Neural cell (in vitro differentiated cells): Measurements from ENCODE around the gene F13B. TPM values are rescaled to one million over a fixed set of nuclear protein-coding genes. Genes with fewer than 3 reads are reported as not detected.

Experiments
- H2AFZ ChIP-seq: fragments of 200-600, 300-800 bp; sonication (generic), shearing (Covaris generic); 2 replicates; pipeline ENCODE4 v1.6.0; 2014; ENCODE audit warnings: low read depth, mild to moderate bottlenecking, antibody characterized with exemption, low read length, moderate library complexity
- H3F3A ChIP-seq: fragments of 200-600 bp; shearing (Covaris generic); 2 replicates; pipeline ENCODE4 v1.6.1; 2016; ENCODE audit warnings: mild to moderate bottlenecking, moderate library complexity, mixed read lengths, antibody characterized with exemption, low read length; ENCODE audit not compliant: insufficient read depth, poor library complexity, severe bottlenecking
- H3K27ac ChIP-seq: fragments of 200-600, 300-800 bp; sonication (generic), shearing (Covaris generic); 2 replicates; pipeline ENCODE4 v1.5.1; 2014; ENCODE audit warnings: mild to moderate bottlenecking, low read length, moderate library complexity
- H3K27me3 ChIP-seq: fragments of 300-800, 200-600 bp; sonication (generic), shearing (Covaris generic); 2 replicates; pipeline ENCODE4 v1.6.0; 2014; ENCODE audit warnings: mild to moderate bottlenecking, low read depth, low read length, moderate library complexity; ENCODE audit not compliant: insufficient read depth
- H3K36me3 ChIP-seq: fragments of 300-800, 200-600 bp; sonication (generic), shearing (Covaris generic); 2 replicates; pipeline ENCODE4 v1.5.1; 2014; ENCODE audit warnings: mild to moderate bottlenecking, antibody characterized with exemption, low read length, moderate library complexity; ENCODE audit not compliant: insufficient read depth
- H3K4me2 ChIP-seq: fragments of 300-800, 200-600 bp; sonication (generic), shearing (Covaris generic); 2 replicates; pipeline ENCODE4 v1.6.0; 2014; ENCODE audit warnings: mild to moderate bottlenecking, low read length
- H3K4me3 ChIP-seq: fragments of 300-800, 200-600 bp; sonication (generic), shearing (Covaris generic); 2 replicates; pipeline ENCODE4 v1.5.1; 2014; ENCODE audit warnings: mild to moderate bottlenecking, low read length, moderate library complexity
- H3K79me2 ChIP-seq: fragments of 200-600 bp; shearing (Covaris generic); replicated peaks from 2 replicates; pipeline ENCODE4 v1.6.0; 2014; ENCODE audit warnings: mild to moderate bottlenecking, low read length, moderate library complexity; ENCODE audit not compliant: insufficient read depth
- H3K9ac ChIP-seq: fragments of 300-800, 200-600 bp; sonication (generic), shearing (Covaris generic); 2 replicates; pipeline ENCODE4 v1.6.1; 2016; ENCODE audit warnings: mild to moderate bottlenecking, low read length, mixed read lengths
- H3K9me2 ChIP-seq: fragments of 200-600 bp; shearing (Covaris generic); 2 replicates; pipeline ENCODE4 v1.6.1; 2016; ENCODE audit warnings: mild to moderate bottlenecking, low read length, mixed read lengths; ENCODE audit not compliant: insufficient read depth
- H3K9me3 ChIP-seq: fragments of 200-600, 300-800 bp; sonication (generic), shearing (Covaris generic); 2 replicates; pipeline ENCODE4 v1.6.1; 2016; ENCODE audit warnings: mild to moderate bottlenecking, mixed run types, low read length, moderate library complexity, mixed read lengths
- H4K20me1 ChIP-seq: fragments of 200-600 bp; shearing (Covaris generic); 2 replicates; pipeline ENCODE4 v1.6.1; 2016; ENCODE audit warnings: mild to moderate bottlenecking, mixed run types; ENCODE audit not compliant: insufficient read depth
- CTCF ChIP-seq: fragments of 450-650 bp; IDR thresholded peaks from 2 replicates; pipeline ENCODE4 v1.5.1; 2014; ENCODE audit warnings: antibody characterized with exemption, mild to moderate bottlenecking, moderate library complexity; ENCODE audit not compliant: poor library complexity, severe bottlenecking
- EP300 ChIP-seq: fragments of 450-650 bp; conservative IDR thresholded peaks from 2 replicates; pipeline ENCODE4 v1.6.1; 2014; ENCODE audit warnings: antibody characterized with exemption, mild to moderate bottlenecking, moderate library complexity; ENCODE audit not compliant: poor library complexity, severe bottlenecking
- EZH2 ChIP-seq: fragments of 200-600, 300-800 bp; shearing (Covaris generic), sonication (generic); IDR thresholded peaks from 2 replicates; pipeline ENCODE4 v1.6.1; 2014; ENCODE audit warnings: antibody characterized with exemption, low read length, borderline replicate concordance, mild to moderate bottlenecking; ENCODE audit not compliant: insufficient read depth, poor library complexity, severe bottlenecking
- MXI1 ChIP-seq: fragments of 450-650 bp; conservative IDR thresholded peaks from 2 replicates; pipeline ENCODE4 v1.6.1; 2014; ENCODE audit warnings: antibody characterized with exemption, mild to moderate bottlenecking; ENCODE audit not compliant: poor library complexity, severe bottlenecking
- POLR2AphosphoS5 ChIP-seq: IDR thresholded peaks from 2 replicates; pipeline ENCODE4 v1.6.1; 2012
- RAD21 ChIP-seq: fragments of 450-650 bp; conservative IDR thresholded peaks from 2 replicates; pipeline ENCODE4 v1.6.1; 2014; ENCODE audit warnings: antibody characterized with exemption, mild to moderate bottlenecking, moderate library complexity
- REST ChIP-seq: IDR thresholded peaks from 2 replicates; pipeline ENCODE4 v1.6.1; 2012; ENCODE audit warnings: borderline replicate concordance
- SMC3 ChIP-seq: fragments of 450-650 bp; conservative IDR thresholded peaks from 2 replicates; pipeline ENCODE4 v1.6.1; 2014; ENCODE audit warnings: antibody characterized with exemption, mild to moderate bottlenecking, moderate library complexity; ENCODE audit not compliant: poor library complexity
- TAF1 ChIP-seq: IDR thresholded peaks from 2 replicates; pipeline ENCODE4 v1.6.1; 2012; ENCODE audit warnings: low read depth
- polyA plus RNA-seq: library from polyadenylated mRNA; depleted of rRNA; stranded (reverse); fragments of >200 nt; gene quantifications from 2 replicates; pipeline ENCODE4 v1.2.3, GENCODE V29; 2014

Gene F13B
- polyA plus RNA-seq, 1 donor from 2014 or later, result not detected

GRCh38 chr1:197001828-197002227 lies 65.2 kb downstream of the F13B start:
- TF ChIP-seq EP300, result no peak
- no peak for TF ChIP-seq MXI1
- no peak for TF ChIP-seq CTCF
- TF ChIP-seq SMC3, result no peak
- no peak for TF ChIP-seq TAF1
- no peak for TF ChIP-seq EZH2
- no peak for TF ChIP-seq REST
- no peak for TF ChIP-seq POLR2AphosphoS5
- TF ChIP-seq RAD21, result no peak
- Histone ChIP-seq H3K27me3 (no peaks in the 10 kb centered on the region), H3K27ac (no peak overlapping the region), H3K9me3 (no peaks in the 10 kb centered on the region), H3K9ac (no peak overlapping the region), H3K79me2 (no peaks in the 10 kb centered on the region), H4K20me1 (no peaks in the 10 kb centered on the region), H3K4me2 (no peak overlapping the region), H3K36me3 (no peaks in the 10 kb centered on the region), H3K9me2 (no peaks in the 10 kb centered on the region), H3F3A (no peaks in the 10 kb centered on the region), H2AFZ (no peak overlapping the region), H3K4me3 (no peak overlapping the region)

- H3K4me3 ChIP-seq, result no peak overlapping the region
- no peak overlapping the region for H3K9ac ChIP-seq
- no peak overlapping the region for H3K27ac ChIP-seq
- H3K27me3 ChIP-seq, result no peaks in the 10 kb centered on the region
- no peaks in the 10 kb centered on the region for H3K79me2 ChIP-seq
- H3K4me2 ChIP-seq, result no peak overlapping the region
- no peaks in the 10 kb centered on the region for H3K36me3 ChIP-seq
- no peak overlapping the region for H2AFZ ChIP-seq
- no peaks in the 10 kb centered on the region for H4K20me1 ChIP-seq
- H3K9me2 ChIP-seq, result no peaks in the 10 kb centered on the region
- TF ChIP-seq EP300 (no peak), REST (no peak), SMC3 (no peak)
- no peaks in the 10 kb centered on the region for H3F3A ChIP-seq
- no peaks in the 10 kb centered on the region for H3K9me3 ChIP-seq
These were observed 69.6 kb downstream of the F13B start for GRCh38 chr1:196997423-196997822.
